Renal cortex interstitium (tissue), 11 donors: Measurements from ENCODE around the gene LARGE1. TPM values are rescaled to one million over a fixed set of nuclear protein-coding genes. Genes with fewer than 3 reads are reported as not detected.
"Not testable (repeated sequence)": the region's sequence is repeated elsewhere in the genome, so short reads cannot be mapped to it uniquely, and the experiment has no call there.

Experiments used
- DNase-seq, 11 donors: peaks; one replicate each; pipeline ENCODE4 v3.0.0-alpha.2; 2013; ENCODE audit warnings: low read depth in 9 of 11, low spot score in 4 of 11; ENCODE audit errors: extremely low read depth in 1 of 11
- polyA plus RNA-seq, 3 donors: library from polyadenylated mRNA; unstranded; fragments of 120-200 nt; gene quantifications; one replicate each; pipeline ENCODE4 v1.2.1, GENCODE V29; 2013; ENCODE audit not compliant: insufficient read length in 3 of 3

Gene LARGE1
- polyA plus RNA-seq, 3 donors = 24.6 to 27.8 (median 27.1) TPM

DNA sequence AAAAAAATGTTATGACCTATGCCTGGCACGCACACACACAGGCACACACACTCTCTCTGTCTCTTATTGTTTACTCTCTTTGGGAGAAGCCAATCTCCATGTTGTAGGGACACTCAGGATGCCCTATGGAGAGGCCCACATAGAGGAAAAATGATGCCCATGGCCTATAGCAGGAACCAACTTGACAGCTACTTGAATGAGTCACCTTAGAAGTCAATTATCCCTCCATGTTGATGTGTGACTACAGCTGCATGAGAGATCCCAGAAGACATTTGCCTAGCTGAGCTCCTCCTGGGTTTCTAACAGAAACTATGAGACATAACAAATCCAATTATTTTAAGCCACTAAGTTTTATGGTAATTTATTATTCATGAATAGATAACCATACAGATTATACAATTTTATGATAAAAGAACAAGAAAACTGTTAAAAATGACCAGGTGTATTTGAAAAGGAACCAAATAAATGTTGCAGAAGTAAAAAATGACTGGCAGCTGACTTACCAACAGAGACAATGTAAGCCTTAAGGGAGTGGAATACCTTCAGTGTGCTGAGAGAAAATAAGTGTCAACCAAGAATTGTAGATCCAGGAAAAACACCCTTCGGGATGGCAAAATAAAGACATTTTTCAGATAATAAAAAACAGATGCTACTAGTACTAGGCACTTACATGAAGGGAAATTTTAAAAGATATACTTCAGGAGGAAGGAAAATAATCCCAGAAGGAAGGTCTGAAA lies 458.4 kb downstream of the LARGE1 start:
- no peak for DNase-seq

DNA sequence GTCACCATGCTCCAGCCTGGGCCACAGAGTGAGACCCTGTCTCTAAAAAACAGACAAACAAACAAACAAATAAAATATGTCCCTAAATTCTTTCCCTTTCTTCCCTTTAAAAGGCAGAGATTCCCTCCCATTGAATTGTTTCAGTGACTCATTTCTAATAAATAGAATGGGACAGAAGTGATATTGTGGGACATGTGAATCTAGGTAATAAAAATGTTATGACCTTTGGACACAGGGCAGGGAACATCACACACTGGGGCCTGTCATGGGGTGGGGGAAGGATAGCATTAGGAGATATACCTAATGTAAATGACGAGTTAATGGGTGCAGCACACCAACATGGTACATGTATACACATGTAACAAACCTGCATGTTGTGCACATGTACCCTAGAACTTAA lies 459.0 kb downstream of the LARGE1 start:
- DNase-seq = not testable (repeated sequence)

DNA sequence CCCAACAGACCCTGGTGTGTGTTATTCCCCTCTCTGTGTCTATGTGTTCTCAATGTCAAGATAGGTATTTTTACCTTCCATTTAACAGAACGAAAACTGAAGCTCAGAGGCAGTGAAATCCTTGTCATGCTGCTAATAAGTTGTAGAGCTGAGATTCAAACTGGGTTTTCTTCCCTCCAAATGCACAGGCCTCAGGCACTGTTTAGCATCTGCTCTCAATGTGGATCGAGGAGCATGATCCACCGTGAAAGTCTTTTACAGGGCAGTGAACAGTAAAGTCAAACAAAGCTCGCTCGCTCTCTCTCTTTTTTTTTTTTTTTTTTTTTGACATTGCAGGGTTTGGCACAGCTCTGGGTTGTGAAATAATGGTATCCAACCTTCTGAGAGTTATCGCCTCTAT lies 461.1 kb downstream of the LARGE1 start:
- no peak for DNase-seq

DNA sequence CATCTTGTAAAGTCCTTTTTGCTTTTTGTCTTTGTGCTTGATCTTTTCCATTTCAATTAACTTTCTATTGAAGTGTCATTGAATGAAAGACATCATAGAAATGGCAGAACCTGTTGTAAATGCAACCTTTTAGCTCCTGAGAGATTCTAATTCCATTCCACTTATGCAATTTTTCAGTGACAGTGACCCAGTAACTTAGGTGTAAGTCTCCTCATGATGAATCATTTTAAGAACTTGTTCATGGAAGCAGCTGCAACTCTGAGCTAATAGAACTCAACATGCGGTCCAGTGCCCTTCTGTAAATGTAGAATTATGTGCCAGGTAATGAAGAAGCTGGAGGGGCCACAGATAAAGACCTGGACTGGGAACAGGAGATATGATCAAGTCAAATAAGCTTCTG lies 463.8 kb downstream of the LARGE1 start:
- DNase-seq = no peak

DNA sequence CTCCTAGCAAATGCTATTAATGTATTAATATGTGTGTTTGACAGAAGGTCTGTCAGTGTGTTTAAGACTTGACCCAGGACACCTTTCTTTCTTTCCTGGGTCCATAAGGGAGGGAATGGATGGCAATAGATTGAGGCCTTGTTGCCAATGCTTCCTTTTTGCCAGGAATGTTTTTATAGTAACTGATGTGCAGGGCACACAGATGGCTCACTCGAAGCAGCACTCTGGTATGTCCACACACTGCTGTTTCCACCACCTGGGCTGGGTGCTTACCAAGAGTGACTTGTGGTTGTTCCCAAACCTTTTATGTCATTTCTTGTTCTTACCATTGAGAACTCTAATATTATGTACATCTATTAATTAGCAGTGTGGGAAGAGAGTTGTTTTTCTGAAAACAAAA lies 465.2 kb downstream of the LARGE1 start:
- no peak for DNase-seq

DNA sequence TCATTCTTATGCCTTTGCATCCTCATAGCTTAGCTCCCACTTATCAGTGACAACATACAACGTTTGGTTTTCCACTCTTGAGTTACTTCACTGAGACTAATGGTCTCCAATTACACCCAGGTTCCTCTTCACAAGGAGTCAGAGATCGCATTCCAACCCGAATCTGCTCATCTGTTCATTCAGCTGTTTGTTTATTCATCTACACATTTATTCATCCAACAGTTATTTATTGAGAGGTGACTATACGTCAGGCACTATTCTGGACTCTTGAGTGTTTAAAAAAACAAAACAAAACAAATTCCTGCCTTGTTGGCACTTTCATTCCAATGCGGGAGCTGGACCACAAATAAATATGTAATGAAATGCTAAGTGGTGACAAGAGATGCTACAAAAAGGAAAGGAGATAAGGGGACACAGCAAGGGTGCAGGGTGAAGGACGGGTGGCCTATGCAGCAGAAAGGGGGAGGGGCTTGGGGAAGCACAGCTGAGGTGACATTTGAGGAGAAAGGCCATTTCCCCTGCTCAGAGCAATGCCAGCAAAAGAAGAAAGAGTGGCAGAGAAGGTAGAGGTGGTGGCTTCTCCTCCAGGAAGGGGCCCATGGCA lies 468.3 kb downstream of the LARGE1 start:
- DNase-seq = no peak

DNA sequence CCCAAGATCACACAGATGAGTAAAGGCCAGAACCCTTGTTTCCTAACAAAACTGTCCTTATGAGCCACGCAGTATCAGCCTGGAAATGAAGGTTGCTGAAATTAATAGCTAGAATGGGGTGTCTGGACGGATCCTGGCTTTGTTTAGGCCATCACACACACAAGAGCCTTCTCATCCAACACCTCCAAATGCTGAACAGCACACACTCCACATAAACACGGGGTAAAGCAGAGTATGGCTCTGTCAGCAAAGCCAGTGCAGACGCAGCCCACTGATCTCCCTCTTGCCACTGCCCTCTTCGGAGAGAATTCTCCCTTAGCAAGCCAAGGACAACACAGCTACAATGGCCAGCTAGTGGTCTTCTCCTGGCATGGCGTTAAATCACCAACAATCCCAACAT lies 469.5 kb downstream of the LARGE1 start:
- no peak for DNase-seq

DNA sequence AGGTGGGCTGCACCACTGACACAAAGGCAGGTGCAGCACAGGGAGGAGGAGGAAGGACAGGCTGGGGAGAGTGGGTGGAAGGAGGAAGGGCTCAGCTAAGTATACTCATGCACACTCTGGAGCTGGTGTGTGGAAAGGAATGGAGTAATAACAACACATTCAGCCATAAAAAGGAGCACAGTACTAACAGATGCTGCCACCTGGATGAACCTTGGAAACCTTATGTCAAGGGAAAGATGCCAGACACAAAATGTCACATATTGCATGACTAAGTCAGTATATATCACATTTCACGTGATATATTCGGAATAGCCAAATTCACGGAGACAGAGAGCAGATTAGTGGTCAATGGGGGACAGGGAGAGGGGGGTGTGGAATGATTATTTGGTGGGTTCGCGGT lies 472.5 kb downstream of the LARGE1 start:
- no peak for DNase-seq

DNA sequence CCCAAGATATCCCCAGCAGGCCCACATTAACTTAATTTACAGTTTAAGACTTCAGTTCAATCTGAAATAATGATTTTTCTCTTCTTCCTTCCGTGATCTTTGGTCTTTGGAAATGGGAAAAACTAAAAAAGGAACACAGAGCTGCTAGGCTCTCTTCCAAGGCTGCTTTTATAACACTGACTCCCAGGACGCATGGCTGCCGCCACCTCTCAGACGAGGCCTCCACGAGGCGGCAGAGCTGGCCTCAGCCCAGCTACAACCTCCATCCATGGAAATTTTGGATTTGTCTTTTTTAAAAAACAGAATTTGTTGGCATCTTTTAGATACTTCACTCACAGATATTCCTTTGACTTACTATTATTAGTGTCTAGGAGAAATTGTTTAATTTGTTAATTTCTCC lies 476.6 kb downstream of the LARGE1 start:
- DNase-seq = no peak

DNA sequence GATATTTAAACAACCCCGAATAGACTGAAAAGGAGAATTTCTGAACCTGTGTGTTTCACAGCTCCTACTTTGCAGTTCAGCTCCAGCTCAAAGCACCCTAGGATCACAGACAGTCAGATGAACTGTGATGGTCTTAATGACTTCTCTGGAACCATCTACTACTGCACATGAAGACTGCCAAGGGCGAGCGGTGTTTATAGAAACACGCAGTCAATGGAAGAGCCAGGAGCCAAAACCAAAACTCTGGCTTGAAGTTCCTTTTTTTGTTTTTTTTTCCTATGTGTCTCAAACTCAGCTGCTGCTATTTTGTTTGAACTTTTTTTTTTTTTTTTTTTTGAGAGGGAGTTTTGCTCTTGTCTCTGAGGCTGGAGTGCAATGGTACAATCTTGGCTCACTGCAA lies 479.5 kb downstream of the LARGE1 start:
- no peak for DNase-seq

DNA sequence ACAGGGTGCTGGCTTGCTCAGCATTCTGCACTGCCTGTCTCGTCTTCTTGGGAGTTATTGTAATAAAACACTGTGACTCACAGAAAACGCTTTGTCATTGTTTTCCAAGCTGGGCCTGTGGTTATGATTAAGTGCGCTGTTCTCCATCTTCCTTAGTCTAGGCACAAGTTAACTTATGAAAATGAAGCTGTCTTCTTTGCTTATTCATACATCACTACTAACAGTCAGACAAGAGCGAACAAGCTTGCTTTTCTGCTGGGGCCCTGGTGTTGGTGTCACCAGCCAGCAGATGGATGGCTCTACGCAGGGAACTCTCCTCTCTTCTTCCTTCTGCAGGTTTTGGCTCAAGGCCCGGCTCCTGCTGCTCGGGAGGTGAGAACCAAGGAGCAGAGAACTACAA lies 482.0 kb downstream of the LARGE1 start:
- no peak for DNase-seq

DNA sequence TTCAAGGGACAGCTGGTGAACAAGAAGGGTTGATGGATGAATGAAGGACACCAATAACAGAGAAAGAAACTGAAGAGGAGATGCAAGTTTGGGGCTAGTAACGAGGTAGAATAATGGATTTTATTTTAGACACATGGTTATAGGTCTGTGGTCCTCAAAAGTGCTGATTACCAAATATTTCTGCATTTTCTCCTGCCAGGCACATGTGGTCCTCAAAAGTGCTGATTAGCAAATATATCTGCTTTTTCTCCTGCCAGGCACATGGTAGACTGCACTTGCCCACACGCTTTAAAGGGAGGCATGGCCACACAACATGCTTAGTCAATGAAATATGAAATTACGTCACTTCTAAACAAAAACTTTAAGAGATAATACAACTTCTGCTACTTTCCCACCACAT lies 489.0 kb downstream of the LARGE1 start:
- DNase-seq = no peak

DNA sequence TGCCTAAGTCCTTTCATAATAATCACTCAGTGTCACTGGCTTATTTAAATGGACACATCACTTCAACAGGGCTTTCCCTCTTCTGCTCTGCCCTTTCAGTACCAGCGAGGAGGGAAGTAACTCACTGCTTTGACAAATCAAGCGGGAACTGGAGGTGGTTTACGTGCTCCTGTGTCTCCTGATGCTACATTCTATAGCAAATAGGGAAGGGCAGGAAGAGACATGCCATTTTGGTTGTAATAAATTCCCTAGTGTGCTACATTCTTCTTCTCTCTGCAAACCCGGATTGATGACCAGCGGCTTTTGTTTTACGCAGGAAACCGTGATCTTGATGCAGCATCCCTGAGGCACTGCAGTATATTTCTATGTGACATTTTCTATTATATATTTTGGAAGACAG lies 491.0 kb downstream of the LARGE1 start:
- DNase-seq = no peak

DNA sequence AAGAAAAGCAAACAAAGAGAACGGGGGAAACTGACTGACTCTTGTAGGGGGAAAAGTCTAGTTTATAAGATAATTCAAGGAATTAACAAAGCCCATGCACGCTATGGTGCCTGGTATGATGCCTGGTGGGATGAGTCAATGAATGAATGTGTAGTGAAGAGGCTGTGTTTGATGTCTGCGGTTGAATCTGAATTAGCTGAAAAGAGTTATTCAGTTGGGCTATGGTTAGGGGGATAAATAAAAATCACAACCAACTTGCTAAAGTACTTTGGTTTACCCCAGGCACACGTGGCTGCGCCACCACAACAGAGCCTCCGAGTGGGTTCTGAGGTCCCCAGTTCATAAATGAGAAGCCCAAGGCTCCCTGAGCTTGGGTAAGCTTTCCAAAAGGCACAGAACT lies 492.8 kb downstream of the LARGE1 start:
- DNase-seq = no peak

DNA sequence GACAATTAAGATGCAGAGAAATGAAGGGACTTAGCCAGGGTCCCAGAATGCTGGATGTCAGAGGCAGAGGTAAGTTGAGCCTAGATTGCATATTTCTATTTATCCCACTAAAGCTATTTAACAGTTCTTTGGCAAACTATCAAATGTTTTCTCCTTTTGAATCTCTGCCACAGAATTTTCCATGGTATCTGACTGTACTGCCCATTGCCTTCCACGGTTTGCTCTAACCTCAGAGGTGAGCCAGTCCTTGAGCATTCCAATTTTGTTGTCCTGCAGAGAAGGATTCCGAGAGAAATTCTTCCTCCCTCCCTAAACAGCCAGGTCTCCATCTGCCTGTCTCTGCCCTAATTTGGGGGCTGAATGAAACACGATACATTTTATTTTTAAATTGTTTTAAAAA lies 493.8 kb downstream of the LARGE1 start:
- DNase-seq = no peak

DNA sequence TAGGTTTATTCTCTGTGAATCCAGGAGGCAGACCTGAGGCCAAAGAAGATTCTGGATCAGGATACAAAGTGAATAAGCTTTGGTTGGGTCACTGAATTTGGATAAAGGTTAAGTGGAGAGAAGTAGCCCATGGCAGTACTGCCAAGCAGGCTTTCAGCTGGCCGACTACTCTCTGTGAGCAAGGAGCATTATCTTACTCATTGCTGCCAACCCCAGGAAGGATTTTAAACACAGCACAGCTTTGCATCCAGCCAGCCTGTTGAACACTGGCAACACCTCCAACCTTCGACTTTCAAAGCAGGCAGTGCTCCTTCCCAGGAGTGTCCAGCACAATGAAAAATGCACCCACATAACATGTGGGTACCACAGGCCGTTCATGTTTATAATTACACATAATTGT lies 498.4 kb downstream of the LARGE1 start:
- no peak for DNase-seq

DNA sequence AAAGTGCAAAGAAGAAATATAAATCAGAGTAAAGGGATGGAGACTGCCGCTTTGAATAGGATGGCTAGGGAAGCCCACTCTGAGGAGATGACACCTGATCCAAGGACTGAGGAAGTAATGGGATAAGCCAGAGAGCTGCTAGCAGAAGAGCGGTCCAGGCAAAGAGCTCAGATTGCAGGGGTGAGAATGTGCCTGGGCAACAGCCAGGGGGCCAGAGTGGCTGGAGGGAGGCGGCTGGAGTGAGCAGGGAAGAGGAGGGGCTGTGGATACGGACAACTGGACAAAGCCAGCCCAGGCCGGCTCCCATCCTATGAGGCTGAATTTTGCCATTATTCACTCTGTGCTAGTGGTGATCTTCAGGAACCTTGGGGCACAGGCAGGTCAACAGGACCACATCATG lies 501.8 kb downstream of the LARGE1 start:
- DNase-seq = no peak

DNA sequence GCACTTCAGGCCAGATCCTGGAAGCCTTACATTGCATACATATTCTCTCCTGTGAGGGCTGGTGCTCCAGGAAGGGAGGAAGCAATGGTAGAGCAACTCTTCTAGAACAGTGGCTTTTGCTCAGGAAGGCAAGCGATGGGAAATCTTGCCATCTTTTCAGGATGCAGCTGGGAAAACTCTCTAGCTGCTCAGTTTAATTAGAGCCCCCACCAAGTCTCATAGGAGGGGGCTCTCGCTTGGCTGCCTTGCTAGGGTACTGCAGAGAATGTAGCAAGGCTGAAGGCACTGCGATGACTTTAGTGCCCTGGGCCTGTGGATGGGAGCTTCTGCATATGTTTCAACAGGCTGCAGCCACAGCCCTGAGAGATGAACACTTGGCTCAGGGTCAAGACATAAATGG lies 504.9 kb downstream of the LARGE1 start:
- no peak for DNase-seq

DNA sequence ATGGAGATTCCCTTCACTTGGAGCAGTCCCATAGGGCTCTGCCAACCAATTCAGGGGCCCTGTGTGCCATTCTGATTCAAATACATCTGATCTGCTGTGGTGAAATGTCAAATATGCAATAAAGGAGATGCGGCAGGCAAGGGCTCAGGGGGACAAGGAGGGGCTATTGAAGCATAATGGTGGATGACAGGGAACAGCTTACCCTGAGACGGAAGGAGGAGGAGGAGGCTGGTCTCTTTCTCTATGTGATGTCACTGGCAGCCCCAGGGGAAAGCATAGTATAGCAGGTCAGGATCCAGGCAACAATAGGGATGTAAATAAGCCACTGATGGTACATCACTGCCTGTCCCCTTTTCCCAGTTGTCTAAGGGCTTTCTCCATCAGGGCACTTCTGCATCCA lies 511.2 kb downstream of the LARGE1 start:
- DNase-seq = no peak

DNA sequence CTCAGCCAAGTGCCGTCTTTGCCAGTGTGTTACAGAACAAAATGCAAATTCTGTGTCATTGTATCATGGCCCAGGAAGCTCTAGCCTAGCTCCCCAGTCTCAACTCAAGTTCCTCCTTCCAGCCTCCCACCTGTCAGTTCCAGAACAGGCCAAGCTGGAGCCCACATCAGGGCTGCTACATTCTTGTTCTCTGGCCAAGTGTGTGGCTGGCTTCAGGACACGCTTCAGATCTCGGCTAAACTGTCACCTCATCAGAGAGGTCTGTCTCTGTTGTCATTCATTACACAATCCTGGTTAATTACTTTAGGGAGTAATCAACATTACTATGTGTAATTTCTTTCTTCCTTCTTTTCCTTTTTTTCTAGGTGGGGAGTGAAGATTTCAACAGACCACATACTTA lies 515.1 kb downstream of the LARGE1 start:
- peak in 1 of 11 donors; percentile 40 for DNase-seq

DNA sequence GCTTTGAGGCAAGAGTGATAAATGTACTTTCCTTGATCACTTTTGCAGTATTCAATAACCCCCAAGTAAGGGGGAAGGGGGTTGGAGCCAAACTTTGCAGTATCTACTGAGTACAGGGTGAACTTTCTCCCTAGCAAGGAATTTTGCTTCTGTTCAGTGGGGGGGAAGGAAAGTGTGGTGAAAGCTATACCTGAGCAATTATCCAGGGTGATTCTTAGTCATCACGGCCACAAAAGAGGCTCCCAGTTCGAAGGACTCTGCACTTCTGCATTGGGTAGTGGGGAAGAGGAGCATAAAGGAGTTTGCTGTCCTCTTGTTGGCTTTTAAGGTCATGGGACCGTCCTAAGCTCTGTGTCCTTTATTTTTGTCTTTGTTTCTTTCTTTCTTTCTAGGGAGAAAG lies 515.6 kb downstream of the LARGE1 start:
- DNase-seq = no peak
